Activated T-helper 1 cell treated with anti-CD3 and anti-CD28 coated beads, Interleukin-2, amount 50 U/mL, for 16 hours (primary cell): ENCODE data around the gene CHTF18.
"Not testable (repeated sequence)": the region's sequence is repeated elsewhere in the genome, so short reads cannot be mapped to it uniquely, and the experiment has no call there.

Experiments
- DNase-seq, 2 donors: peaks; one replicate each; pipeline ENCODE4 v3.0.0-alpha.2; 2020; ENCODE audit warnings: low read depth in 1 of 2, low spot score in 1 of 2

CHTF18 gene

DNA sequence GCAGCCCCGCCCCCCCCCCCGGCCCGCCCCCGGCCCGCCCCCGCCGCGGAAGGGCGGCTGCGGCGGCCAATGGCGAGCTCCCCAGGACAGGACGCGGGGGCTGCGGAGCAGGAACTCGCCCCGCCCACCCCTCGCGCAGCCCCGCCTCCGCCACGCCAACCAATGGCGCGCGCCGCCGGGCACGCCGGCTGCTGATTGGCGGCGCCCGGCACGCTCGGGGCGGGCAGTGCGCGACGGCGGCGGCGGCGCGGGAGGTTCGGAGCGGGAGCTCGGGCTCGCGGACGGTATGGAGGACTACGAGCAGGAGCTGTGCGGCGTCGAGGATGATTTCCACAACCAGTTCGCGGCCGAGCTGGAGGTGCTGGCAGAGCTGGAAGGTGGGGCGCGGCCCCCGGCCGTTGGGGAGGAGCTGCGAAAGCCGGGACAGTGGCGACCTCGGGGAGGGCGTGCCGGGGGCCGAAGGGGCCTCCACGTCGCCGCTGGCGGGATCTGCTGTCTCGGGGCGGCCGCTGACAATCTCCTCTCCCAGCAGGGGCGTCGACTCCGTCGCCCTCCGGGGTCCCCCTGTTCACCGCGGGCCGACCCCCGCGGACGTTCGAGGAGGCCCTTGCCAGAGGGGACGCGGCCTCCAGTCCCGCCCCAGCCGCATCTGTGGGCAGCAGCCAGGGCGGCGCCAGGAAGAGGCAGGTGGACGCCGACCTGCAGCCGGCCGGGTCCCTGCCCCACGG lies at the start of gene CHTF18:
Gene CHTF18, plus strand, starts transcription at position 222 of the 728 bp plus-strand sequence. Its CDS starts 65 bp downstream, at position 287.
- DNase-seq, result peak; percentile 86 to 92

DNA sequence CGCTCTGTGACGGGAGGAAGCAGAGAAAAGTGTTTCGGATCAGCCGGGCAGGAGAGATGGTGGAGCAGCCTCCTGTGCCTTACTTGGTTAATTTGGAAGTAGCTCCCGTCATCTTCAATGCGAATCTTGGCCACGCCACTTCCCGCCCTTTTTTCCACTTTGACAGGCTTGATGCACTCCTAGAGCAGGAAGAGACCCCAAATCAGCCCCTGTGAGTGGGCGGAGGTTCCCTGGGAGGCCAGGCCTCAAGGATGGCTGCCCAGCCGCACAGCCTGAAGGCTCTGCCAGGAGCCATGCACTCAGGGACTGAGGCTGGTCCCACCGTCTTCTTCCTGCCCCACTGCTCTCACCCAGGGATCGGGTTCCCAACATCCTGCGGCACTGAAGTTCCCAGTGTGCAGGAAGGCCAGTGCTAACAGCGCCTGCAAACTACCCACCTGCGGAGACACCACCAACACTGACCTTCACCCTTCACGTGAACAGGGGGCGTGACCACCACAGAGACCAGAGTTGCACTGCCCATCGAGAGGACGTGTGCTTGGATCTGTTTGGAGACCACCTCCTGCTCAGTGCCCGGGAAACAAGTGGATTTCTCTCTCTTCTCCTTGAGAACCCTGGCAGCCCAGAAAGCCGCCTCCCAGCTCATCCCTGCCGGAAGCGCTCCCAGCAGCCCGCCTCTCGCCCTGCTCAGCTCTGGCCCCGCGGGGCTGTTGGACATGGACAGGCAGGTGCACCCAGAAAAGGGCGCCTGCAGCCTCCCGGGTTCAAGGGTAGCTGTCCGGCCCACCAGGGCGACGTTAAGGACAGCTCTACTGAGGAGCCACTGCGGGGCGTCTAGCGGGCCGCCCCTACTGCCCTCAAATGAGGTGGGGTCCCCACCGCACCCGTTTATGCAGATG lies 48.6 kb upstream of the CHTF18 start:
- DNase-seq, result no peak

DNA sequence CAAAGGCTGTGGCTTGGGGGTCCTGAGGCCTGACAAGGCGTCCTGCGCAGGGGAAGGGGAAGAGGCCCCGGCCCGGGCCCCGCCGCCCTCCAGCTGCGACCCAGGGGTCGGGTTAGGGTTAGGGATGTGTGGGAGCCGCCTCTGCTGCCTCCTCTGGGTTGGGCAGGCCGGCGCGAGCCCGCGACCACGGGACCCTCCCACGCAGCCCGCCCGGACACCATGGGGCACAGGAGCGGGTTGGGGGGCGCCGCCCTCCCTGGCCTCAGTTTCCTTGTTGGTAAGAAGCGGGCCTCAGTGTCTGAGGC lies 48.0 kb upstream of the CHTF18 start:
- DNase-seq, result no peak

DNA sequence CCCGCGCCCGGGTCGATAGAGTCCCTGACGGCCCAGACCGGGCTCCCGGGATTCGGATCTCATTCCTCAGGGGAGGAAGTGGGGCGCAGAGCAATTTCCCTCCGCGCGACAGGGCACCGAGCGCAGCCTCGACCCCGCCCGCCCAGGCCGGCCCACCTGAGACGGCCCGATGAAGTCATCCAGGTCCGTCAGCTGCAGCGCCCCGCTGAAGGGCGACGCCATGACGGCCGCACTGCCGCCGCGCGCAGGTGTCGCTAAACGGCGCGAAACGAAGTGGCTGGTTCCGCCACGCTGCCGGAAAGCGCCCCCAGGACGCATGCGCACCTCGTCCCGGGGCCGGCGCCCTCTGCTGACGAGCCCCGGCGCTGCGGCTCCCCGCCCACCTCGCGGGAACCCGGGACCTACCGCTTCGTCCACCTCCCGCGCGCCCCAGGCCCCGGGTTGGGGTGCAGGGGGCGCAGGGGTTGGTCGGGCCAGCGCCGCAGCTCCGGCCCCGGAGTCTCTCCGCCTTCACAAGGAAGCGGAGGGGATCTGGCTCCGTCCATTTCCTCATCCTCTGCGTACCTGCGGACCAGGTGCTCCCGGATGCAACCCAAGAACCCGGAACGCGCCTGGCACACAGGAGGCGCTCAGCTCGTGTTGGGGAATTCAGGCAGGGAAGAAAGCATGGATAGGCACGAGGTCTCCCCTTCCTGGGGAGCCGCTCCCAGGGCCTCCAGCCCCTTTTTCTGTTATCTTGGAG lies 47.5 kb upstream of the CHTF18 start, which contains the start of gene CIAO3:
Gene CIAO3, minus strand, starts transcription at position 234 of the 742 bp plus-strand sequence. Its CDS starts 12 bp downstream, at position 222.
- DNase-seq, result peak; percentile 89 to 90

DNA sequence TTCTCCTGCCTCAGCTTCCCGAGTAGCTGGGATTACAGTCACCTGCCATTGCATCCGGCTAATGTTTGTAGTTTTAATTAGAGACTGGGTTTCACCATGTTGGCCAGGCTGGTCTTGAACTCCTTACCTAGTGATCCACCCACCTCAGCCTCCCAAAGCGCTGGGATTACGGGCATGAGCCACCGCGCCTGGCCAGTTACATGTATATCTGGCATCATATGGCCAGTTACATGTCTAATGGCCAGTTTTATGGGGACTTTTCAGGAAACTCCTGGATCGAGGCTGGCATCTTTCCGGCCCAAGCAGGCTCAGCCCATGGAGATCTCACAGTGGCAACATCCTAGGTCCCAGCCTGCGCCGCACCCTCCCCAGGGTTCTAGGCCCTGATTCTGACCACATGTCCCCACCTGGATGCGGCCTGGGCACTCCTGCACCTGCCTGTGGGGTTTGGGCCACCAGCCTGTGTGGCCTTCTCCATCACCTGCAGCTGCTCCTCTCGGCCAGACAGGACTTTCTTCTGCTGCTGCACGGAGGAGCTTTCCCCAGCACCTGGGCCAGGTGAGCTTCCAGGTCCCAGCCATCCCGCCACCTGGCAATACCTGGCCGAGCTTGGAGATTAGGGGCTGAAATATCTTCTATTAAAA lies 46.3 kb upstream of the CHTF18 start:
- DNase-seq, result no peak

DNA sequence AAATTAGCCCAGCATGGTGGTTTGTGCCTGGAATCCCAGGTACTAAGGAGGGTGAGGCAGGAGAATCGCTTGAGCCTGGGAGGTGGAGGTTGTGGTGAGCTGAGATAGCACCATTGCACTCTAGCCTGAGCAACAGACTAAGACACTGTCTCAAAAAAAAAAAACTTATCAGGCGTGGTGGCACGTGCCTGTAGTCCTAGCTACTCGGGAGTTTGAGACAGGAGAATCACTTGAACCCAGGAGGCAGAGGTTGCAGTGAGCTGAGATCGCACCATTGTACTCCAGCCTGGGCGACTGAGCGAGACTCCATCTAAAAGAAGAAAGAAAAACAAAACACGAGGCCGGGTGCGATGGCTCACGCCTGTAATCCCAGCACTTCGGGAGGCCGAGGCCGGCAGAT lies 45.5 kb upstream of the CHTF18 start:
- DNase-seq, result not testable (repeated sequence)

DNA sequence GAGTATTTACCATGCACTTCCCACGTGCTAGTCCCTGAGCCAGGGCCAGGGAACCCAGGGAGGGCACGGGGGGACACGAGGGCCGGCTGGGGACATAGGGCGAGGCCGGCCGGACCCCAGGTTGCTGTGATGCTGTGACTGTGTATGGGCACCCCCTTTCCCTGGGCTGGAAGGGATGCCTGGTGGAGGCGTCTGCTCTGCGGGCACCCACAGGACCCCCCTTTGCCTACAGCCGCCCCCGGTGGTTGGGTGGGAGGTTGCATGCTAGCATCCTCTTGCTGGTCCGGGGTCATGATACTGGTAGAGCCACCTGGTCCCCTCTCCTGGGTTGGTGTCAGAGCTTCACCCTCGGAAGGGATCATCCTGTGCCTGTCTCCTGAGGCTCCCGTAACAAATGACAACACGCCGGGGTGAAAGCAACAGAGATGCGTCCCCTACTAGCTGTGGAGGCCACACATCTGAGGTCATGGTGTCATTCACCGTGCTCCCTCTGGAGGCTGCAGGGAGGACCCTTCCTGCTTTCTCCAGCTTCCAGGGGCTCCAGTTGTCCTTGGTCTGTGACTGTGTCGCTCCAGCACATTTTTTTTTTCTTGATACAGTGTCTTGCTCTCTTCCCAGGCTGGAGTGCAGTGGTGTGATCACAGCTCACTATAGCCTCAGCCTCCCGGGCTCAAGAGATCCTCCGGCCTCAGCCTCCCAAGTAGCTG lies 44.5 kb upstream of the CHTF18 start:
- no peak for DNase-seq

DNA sequence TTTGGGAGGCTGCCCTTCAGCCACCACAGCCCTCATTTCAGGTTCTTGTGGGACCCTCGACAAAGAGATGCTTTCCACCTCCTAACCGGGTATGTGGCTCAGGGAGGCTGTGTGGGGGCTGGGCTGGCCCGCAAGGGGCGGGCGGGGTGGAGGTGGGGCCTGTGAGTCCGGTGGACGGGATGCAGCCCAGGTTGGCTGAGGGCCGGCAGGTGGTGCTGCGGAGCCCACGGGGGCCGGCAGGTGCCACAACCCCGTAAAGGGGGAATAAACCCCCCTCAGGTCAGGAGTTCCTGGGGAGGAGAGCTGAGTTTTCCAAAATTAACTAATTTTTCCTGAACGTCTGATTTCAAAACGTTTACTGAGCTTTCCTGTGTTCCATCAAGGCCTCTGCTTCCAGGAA lies 42.7 kb upstream of the CHTF18 start:
- no peak for DNase-seq

DNA sequence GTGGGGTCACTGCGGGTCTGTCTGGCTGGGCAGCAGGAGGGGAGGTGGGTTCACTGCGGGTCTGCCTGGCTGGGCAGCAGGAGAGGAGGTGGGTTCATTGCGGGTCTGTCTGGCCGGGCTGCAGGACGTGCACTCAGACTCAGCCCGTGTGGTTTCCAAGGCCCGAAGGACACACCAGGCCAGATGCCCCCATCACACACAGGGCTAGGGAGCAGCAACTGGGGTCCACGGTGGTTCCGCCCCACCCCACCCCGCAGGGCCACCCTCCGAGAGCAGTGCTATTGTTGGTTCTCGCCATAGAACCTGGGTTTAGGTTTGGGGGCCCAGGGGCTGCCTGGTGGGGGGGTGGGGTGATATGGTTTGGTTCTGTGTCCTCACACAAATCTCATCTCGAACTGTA lies 41.8 kb upstream of the CHTF18 start:
- DNase-seq, result no peak

DNA sequence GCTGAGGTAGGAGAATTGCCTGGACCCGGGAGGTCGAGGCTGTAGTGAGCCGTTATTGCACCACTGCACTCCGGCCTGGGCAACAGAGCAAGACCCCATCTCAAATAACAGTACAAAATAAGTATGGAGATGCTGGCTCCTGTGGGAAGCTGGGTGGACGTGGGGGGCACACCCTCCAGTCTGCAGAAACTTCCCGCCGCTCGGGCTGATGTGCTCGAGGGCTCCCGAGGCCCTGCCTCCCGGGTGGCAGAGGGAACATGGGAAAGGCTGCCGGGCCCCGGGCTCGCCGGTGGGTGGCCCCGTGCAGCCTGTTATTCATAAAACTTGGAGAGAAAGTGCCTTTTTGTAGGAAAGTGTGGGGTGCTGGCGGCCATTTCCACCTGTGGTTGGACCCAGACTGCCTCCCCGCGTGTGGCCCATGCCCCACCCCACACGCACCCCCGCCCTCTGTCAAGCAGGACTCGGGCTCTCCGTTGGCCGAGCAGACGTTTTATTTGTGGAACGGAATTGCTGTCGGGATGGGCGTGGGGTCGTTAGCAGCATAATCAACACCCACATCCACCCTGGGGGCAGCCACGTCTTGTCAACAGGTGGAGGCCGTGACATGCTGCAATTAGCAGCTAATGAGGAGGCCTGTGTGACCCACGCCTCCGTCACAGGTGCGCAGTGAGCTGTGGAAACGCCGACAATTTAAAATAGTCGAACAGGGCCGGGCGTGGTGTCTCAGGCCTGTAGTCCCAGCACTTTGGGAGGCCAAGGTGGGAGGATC lies 40.3 kb upstream of the CHTF18 start:
- no peak for DNase-seq

DNA sequence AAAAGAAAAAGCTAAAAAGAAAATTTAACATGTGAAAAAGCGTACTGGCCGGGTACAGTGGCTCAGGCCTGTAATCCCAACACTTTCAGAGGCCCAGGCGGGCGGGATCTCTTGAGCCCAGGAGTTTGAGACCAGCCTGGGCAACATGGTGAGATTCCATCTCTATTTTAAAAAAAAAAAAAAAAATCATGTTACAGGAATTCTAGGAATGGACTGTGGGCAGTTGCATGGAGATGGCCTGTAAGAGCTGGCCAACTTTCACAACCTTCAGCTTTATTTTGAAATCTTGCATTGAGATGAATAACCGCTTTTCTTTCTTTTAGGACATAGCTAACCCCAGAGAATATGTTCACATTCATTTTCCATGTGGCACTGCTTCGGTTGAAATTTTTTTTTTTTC lies 39.4 kb upstream of the CHTF18 start:
- DNase-seq, result no peak

DNA sequence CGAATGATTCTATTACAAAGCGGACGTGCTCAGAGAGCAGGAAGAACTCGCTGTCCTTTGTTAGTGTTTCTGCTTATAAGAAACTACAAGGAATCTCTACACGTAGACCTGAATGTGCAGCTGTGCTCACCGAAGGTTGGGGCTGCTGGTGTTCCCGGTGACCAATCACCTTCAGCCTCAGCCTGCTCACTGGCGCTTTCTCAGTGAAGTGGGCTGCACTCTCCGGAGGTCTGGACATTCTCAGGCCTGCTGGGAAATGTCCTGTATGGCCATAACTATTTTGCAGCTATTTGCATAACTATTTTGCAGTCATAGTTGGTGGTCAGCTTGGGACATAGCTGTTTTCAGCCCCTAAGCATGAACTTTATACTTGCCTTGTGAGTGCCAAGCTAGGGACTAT lies 37.9 kb upstream of the CHTF18 start:
- no peak for DNase-seq

DNA sequence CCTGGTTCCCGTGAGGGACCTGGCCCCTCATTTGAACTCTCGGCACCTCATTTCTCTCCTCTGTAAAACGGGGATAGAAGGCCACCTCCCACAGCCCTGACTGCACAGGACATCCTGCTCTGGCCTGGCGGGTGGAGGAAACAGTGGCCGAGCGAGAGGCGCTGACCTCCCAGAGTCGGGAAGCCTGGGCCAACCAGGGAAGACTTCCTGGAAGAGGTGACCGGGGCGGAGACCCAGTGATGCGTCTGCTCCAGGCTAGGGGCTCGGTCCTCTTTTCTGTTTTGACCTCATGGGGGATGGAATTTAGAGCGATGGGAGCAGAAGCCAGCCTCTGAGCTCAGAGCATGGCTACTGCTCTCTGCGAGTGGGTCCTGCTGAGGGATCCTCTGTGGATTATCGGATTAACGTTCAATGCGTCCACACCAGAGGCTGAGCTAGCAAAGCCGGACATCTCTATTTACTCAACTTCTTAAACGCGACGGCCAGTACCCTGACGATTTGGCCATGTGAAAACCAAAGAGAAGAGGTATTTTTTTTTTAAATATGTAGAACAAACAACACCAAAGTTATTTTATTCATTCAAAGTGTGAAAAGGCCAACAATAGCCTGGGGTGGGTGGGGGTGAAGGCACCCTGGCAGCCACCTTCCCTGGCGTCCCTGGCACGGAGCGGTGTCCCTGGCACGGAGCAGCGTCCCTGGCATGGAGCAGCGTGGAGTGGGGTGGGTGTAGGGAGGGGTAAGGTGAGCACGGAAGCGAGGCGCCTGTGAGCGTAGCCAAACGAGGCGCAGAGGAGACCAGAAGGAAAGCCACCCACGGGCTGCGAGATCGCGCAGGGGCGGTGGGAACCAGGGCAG lies 37.0 kb upstream of the CHTF18 start:
- DNase-seq, result no peak

DNA sequence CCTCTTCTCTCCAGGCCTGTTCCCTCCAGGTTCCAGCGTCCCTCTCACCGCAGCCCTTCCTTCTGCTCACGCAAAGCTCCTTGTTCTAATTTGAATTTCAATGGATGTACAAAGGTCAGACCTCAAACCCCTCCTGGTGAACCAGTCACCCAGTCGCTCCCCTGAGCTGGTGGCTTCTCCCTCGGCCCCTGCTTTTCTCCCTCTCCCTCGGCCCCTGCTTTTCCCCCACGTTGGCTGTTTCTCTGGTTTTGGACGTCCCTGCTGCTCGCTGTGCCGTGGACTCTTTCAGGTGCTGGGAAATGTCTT lies 36.5 kb upstream of the CHTF18 start:
- DNase-seq, result no peak

DNA sequence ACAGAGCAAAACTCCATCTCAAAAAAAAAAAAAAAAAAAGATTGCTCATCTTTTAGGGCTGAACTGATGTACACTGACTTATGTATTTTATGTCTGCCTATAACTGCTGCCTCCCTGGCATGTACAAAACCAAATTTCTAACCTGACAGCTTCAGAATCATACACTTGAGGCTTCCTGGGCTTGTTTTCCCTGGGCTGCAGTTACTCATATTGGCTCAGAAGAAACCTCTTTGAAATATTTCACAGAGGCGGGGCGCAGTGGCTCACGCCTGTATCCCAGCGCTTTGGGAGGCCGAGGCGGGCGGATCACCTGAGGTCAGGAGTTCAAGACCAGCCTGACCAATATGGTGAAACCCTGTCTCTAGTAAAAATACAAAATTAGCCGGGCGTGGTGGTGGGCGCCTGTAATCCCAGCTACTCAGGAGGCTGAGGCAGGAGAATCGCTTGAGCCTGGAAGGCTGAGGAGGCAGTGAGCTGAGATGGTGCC lies 34.3 kb upstream of the CHTF18 start:
- not testable (repeated sequence) for DNase-seq

DNA sequence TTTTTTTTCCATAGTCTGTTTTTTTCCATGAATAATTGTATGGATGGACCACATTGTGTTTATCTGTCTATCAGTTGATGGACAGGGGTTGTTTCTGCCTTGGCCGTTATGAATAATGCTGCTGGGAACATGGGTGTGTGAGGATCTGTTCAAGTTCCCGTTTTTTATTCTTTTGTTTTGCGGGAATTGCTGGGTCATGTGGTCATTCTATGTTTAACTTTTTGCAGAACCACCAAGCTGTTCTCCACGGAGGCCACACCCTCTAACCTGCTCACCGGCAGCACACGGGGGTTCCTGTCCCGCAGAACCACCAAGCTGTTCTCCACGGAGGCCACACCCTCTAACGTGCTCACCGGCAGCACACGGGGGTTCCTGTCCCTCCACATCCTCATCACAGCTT lies 33.8 kb upstream of the CHTF18 start:
- no peak for DNase-seq

DNA sequence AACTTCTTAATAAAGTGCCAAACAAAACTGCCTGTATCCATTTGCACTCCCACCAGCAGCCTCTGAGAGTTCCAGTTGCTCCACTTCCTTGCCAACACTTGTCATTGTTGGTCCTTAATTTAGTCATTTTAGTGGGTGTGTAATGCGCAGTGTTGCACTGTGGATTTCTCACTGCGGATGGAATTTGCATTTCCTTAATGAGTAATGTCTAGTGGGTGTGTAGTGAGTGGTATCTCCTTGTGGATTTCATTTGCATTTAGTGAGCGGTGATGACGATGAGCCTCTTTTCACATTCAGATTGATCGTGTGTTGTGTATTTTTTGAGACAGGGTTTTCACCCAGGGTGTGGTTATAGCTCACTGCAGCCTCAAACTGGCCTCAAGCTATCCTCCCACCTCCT lies 32.0 kb upstream of the CHTF18 start:
- DNase-seq, result no peak

DNA sequence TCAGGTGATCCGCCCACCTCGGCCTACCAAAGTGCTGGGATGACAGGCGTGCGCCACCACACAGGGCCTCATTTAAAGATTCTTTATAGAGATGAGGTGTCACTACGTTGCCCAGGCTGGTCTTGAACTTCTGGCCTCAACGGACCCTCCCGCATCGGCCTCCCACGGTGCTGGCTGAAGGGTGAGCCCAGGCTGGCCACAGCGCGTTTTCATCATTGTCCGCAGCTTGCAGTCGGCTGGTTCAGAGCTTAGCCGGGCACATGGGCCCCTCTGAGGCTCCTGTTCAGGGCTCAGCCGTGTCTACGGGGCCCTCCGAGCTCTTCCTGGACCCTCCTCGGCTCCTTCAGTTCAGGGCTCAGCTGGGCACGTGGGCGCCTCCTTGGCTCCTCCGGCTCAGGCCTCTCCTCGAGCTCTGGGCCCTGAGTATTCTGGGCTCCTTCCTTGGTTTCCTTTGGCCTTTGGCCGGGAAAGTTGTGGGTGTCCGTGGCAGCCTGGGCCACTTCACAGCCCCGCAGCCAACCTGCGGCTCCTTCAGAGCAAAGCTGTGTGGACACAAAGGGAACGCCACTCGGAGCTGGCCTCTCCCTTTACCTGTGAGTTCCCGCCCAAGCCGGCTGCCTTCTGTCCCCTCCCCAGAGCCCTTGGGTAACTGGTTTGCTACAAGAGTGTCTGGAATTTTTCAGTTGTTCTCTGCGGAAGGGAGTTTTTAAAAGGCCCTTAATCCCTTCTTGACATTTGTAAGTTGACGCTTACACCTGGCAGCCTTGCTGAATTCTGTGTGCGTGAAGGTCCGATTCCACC lies 29.1 kb upstream of the CHTF18 start:
- no peak for DNase-seq
